Epithelial cell of esophagus (primary cell): Measurements from ENCODE around the gene LRRC52.

Source experiments
- DNase-seq: peaks from one replicate; pipeline ENCODE4 v3.0.0; 2010; ENCODE audit warnings: low read depth
- H3K4me3 ChIP-seq: 2 replicates; pipeline ENCODE4 v1.5.1; 2011; ENCODE audit warnings: mild to moderate bottlenecking, low read length, control low read depth
- CTCF ChIP-seq: IDR thresholded peaks from 2 replicates; pipeline ENCODE4 v1.5.1; 2011; ENCODE audit warnings: low read depth, mild to moderate bottlenecking, low read length, control low read depth, inconsistent platforms; ENCODE audit not compliant: insufficient read depth; ENCODE audit errors: missing control alignments

The LRRC52 gene

GRCh38 chr1:165612062-165612461, 68.3 kb downstream of the LRRC52 start:
- no peak for TF ChIP-seq CTCF
- peak; percentile 62 for DNase-seq
- H3K4me3 ChIP-seq, result no peak overlapping the region
